GM23248 (cell line): ENCODE data around the gene C2orf49.

Source experiments
- EZH2 ChIP-seq: fragments of 200-600 bp; sonication (generic); IDR thresholded peaks from 2 replicates; pipeline ENCODE4 v1.6.1; 2018; ENCODE audit warnings: antibody characterized with exemption, mild to moderate bottlenecking; ENCODE audit not compliant: insufficient read depth, poor library complexity, severe bottlenecking
- EZH2phosphoT487 ChIP-seq: fragments of 200-600 bp; sonication (generic); IDR thresholded peaks from 2 replicates; pipeline ENCODE4 v1.6.1; 2018; ENCODE audit warnings: antibody characterized with exemption, moderate library complexity, mild to moderate bottlenecking, low read depth; ENCODE audit not compliant: insufficient read depth

GRCh38 chr2:105383432-105384166 lies 46.3 kb downstream of the C2orf49 start:
- no peak for TF ChIP-seq EZH2phosphoT487
- no peak for TF ChIP-seq EZH2
